ENCODE measurements around the gene TIMM21. TPM values are rescaled to one million over a fixed set of nuclear protein-coding genes. Genes with fewer than 3 reads are reported as not detected.
A peak's percentile ranks its signal among the peaks of the same experiment; 100 is the strongest.

TIMM21 gene
- total RNA-seq, 1 experiment from 2014 or later = 44.9 TPM

DNA sequence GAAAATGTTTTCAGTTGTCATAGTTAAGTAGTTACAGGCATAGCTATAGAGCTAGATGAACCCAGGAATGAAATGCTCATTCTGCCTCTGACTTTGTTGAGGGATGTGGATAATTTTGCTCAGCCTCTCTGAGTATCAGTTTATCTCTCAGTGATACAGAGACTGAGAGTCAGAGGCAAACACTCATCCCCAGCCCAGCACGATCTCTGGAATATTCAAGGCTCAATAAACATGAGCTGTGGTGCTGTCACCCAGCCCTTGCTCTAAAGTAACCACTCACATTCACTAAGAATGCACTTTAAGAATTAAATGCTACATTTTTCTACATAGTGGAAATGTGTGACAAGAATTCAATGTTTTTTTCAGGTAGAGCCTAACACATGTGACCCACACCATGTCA lies 30.6 kb downstream of the TIMM21 start:
- Mint-ChIP-seq H3K27ac (ENCODE audit: unreplicated experiment) (no peak overlapping the region), H3K4me3 (ENCODE audit: low read depth, unreplicated experiment) (no peak overlapping the region), H3K36me3 (ENCODE audit: insufficient read depth, unreplicated experiment) (no peaks in the 10 kb centered on the region), H3K9me3 (ENCODE audit: low read depth, unreplicated experiment) (no peaks in the 10 kb centered on the region), H3K27me3 (ENCODE audit: unreplicated experiment) (peaks cover 37% of the 10 kb centered on the region), H3K4me1 (ENCODE audit: low read depth, unreplicated experiment) (peaks cover 15% of the 10 kb centered on the region)
- no peak for TF ChIP-seq CTCF (IDR thresholded peaks at IDR 0.05; ENCODE audit: unreplicated experiment)
- CTCF ChIA-PET = no interaction called here
- no peak for DNase-seq
- no TSS peak for BruUV-seq (replicated peaks)
- intact Hi-C loops (cut with micrococcal nuclease; ENCODE audit: unreplicated experiment) = no loop called here

DNA sequence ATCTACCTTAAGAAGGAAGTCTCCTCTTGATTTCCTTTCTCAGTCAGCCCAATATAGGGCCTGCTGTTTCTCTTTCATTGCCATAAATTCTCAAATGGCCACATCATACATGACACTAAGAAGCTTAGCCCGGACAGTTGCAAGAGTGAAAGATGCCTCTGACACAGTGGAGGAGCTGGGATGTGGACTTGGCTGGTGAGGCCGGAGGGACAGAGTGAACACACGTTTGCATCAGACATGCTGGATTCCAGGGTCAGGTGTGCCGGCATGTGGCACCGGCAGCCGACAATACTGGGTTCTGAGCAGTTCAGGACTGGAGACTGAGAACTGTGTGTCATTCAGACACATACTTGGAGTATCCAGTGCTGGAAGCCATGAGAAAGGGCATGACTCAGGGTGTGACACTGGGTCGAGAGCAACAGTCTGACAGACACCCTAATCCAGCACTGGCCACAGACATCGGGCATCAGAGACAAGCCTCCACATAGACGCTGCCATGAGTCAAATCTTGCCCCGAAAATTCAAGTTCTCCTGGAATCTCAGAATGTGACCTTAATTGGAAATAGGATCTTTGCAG lies 31.4 kb downstream of the TIMM21 start:
- no peak for TF ChIP-seq CTCF (IDR thresholded peaks at IDR 0.05; ENCODE audit: unreplicated experiment)
- peaks cover 29% of the 10 kb centered on the region for H3K27me3 Mint-ChIP-seq (ENCODE audit: unreplicated experiment)
- no peak for DNase-seq
- H3K4me1 Mint-ChIP-seq (ENCODE audit: low read depth, unreplicated experiment) = peaks cover 17% of the 10 kb centered on the region
- H3K27ac Mint-ChIP-seq (ENCODE audit: unreplicated experiment) = no peak overlapping the region
- BruUV-seq (replicated peaks) = no TSS peak
- H3K9me3 Mint-ChIP-seq (ENCODE audit: low read depth, unreplicated experiment) = no peaks in the 10 kb centered on the region
- intact Hi-C loops (cut with micrococcal nuclease; ENCODE audit: unreplicated experiment) = no loop called here
- no peaks in the 10 kb centered on the region for H3K36me3 Mint-ChIP-seq (ENCODE audit: insufficient read depth, unreplicated experiment)
- H3K4me3 Mint-ChIP-seq (ENCODE audit: low read depth, unreplicated experiment) = no peak overlapping the region
- CTCF ChIA-PET = no interaction called here

DNA sequence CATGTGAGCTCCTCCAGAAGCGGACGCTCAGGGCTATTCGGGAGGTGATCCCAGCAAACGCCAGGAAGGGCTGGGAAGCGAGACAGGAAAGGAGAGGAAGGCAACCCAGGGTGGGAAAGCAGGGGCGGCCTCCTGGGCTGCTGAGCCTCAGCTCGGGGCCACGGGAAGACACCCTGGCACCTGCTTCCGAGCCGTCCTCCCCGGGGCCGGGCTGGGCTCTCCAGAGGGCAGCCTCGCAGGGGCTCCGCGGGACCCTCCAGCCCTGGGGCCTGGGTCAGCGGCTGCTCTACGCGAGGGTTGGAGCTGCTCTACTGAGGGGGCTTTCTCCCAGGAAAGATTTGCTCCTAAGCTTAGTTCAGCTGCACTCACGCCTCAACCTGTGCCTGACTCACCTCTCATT lies 34.0 kb downstream of the TIMM21 start:
- no peak overlapping the region for H3K27ac Mint-ChIP-seq (ENCODE audit: unreplicated experiment)
- no TSS peak for BruUV-seq (replicated peaks)
- CTCF ChIA-PET = no interaction called here
- peaks cover 3% of the 10 kb centered on the region for H3K27me3 Mint-ChIP-seq (ENCODE audit: unreplicated experiment)
- no peak for TF ChIP-seq CTCF (IDR thresholded peaks at IDR 0.05; ENCODE audit: unreplicated experiment)
- H3K4me1 Mint-ChIP-seq (ENCODE audit: low read depth, unreplicated experiment) = peaks cover 16% of the 10 kb centered on the region
- no peaks in the 10 kb centered on the region for H3K36me3 Mint-ChIP-seq (ENCODE audit: insufficient read depth, unreplicated experiment)
- DNase-seq = no peak
- no peak overlapping the region for H3K4me3 Mint-ChIP-seq (ENCODE audit: low read depth, unreplicated experiment)
- intact Hi-C loops (cut with micrococcal nuclease; ENCODE audit: unreplicated experiment) = no loop called here
- H3K9me3 Mint-ChIP-seq (ENCODE audit: low read depth, unreplicated experiment) = no peaks in the 10 kb centered on the region

GRCh38 chr18:74183130-74183529 lies 34.8 kb downstream of the TIMM21 start:
- BruUV-seq (replicated peaks) = no TSS peak
- Mint-ChIP-seq H3K36me3 (ENCODE audit: insufficient read depth, unreplicated experiment) (no peaks in the 10 kb centered on the region), H3K4me3 (ENCODE audit: low read depth, unreplicated experiment) (no peak overlapping the region), H3K4me1 (ENCODE audit: low read depth, unreplicated experiment) (peaks cover 16% of the 10 kb centered on the region), H3K27me3 (ENCODE audit: unreplicated experiment) (no peaks in the 10 kb centered on the region), H3K27ac (ENCODE audit: unreplicated experiment) (no peak overlapping the region), H3K9me3 (ENCODE audit: low read depth, unreplicated experiment) (no peaks in the 10 kb centered on the region)
- DNase-seq = peak; percentile 43
- no peak for TF ChIP-seq CTCF (IDR thresholded peaks at IDR 0.05; ENCODE audit: unreplicated experiment)
- CTCF ChIA-PET = interaction anchor here (0.6 kb wide), 1 partner anchor 1041 kb away, joined by 8 read pairs; no protein-coding TSS in a partner anchor
- intact Hi-C loops (cut with micrococcal nuclease; ENCODE audit: unreplicated experiment) = no loop called here
